Measurements from ENCODE around the gene POLH. TPM values are rescaled to one million over a fixed set of nuclear protein-coding genes. Genes with fewer than 3 reads are reported as not detected.
"Not testable (repeated sequence)": the region's sequence is repeated elsewhere in the genome, so short reads cannot be mapped to it uniquely, and the experiment has no call there.

The POLH gene
- total and polyA plus RNA-seq, 2 experiments from 2014 or later = 5.1 to 7.4 TPM

DNA sequence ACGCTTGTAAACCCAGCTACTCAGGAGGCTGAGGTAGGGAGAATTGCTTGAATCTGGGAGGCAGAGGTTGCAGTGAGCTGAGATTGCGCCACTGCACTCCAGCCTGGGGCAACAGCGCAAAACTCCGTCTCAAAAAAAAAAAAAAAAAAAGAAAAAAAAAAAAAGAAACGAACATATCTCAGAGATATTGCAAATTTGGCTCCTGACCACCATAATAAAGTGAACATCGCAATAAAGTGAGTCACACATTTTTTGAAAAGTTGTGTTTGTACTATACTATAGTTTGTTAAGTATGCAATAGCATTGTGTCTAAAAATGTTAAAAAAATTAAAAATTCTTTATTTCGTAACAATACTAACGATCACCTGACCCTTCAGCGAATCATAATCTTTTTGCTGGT is 82.2 kb downstream of the POLH start:
- DNase-seq (ENCODE audit: low spot score) = no peak
- no peak overlapping the region for H3K27ac ChIP-seq
- H3K9me2 ChIP-seq (replicated peaks; ENCODE audit: insufficient read depth) = no peaks in the 10 kb centered on the region
- H3K9me3 ChIP-seq (ENCODE audit: low read depth) = no peaks in the 10 kb centered on the region
- no peaks in the 10 kb centered on the region for H4K20me1 ChIP-seq (ENCODE audit: insufficient read depth, poor library complexity, severe bottlenecking)
- TF ChIP-seq EZH2phosphoT487 (IDR thresholded peaks at IDR 0.05; ENCODE audit: low read depth, severe bottlenecking, unreplicated experiment) = no peak
- no peak for TF ChIP-seq EZH2 (IDR thresholded peaks at IDR 0.05; ENCODE audit: borderline replicate concordance)
- TF ChIP-seq, protein P1, sequence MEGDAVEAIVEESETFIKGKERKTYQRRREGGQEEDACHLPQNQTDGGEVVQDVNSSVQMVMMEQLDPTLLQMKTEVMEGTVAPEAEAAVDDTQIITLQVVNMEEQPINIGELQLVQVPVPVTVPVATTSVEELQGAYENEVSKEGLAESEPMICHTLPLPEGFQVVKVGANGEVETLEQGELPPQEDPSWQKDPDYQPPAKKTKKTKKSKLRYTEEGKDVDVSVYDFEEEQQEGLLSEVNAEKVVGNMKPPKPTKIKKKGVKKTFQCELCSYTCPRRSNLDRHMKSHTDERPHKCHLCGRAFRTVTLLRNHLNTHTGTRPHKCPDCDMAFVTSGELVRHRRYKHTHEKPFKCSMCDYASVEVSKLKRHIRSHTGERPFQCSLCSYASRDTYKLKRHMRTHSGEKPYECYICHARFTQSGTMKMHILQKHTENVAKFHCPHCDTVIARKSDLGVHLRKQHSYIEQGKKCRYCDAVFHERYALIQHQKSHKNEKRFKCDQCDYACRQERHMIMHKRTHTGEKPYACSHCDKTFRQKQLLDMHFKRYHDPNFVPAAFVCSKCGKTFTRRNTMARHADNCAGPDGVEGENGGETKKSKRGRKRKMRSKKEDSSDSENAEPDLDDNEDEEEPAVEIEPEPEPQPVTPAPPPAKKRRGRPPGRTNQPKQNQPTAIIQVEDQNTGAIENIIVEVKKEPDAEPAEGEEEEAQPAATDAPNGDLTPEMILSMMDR (IDR thresholded peaks at IDR 0.05; ENCODE audit: poor library complexity) = no peak
- H2AFZ ChIP-seq = no peak overlapping the region
- H3K79me2 ChIP-seq = no peaks in the 10 kb centered on the region
- no peak overlapping the region for H3K4me2 ChIP-seq
- H3K4me3 ChIP-seq = no peak overlapping the region
- H3K27me3 ChIP-seq = no peaks in the 10 kb centered on the region
- 91% methylated on average over 6 of the region's 9 CpGs for WGBS (ENCODE audit: low lambda C conversion rate, missing lambda C conversion rate)
- no peaks in the 10 kb centered on the region for H3K36me3 ChIP-seq (replicated peaks; ENCODE audit: insufficient read depth, low read depth)
- H3K4me1 ChIP-seq (ENCODE audit: insufficient read depth) = no peaks in the 10 kb centered on the region

- not testable (repeated sequence) for H3K27me3 ChIP-seq; H3K27ac ChIP-seq; H3K9me3 ChIP-seq (ENCODE audit: low read depth); DNase-seq (ENCODE audit: low spot score); H3K4me3 ChIP-seq; H3K4me2 ChIP-seq; H2AFZ ChIP-seq; H3K9me2 ChIP-seq (replicated peaks; ENCODE audit: insufficient read depth); H3K4me1 ChIP-seq (ENCODE audit: insufficient read depth); H4K20me1 ChIP-seq (ENCODE audit: insufficient read depth, poor library complexity, severe bottlenecking); H3K79me2 ChIP-seq; H3K36me3 ChIP-seq (replicated peaks; ENCODE audit: insufficient read depth, low read depth)
- 88% methylated on average over 5 of the region's 5 CpGs for WGBS (ENCODE audit: low lambda C conversion rate, missing lambda C conversion rate)
Observed at GRCh38 chr6:43662948-43663347, 87.0 kb downstream of the POLH start.

Small RNA genes within 50 kb of the gene (small RNA-seq; reads per million reads assigned to genes)
- gene RF00426 = not detected

Other genes starting within 250 kb of the POLH start
- 13.4 and 14.4 TPM in 2 replicates for gene ZNF318, start 206.5 kb upstream of the POLH start, total RNA-seq
- gene ZNF318, start 206.5 kb upstream of the POLH start, polyA plus RNA-seq = 6.4 and 6.9 TPM in 2 replicates
- gene ABCC10, start 148.6 kb upstream of the POLH start, total RNA-seq = 16.7 and 17.6 TPM in 2 replicates
- gene ABCC10, start 148.6 kb upstream of the POLH start, polyA plus RNA-seq = 33.3 and 41.3 TPM in 2 replicates
- 0.33 and 0.60 TPM in 2 replicates for gene DLK2, start 120.6 kb upstream of the POLH start, total RNA-seq
- 1.8 and 2.1 TPM in 2 replicates for gene DLK2, start 120.6 kb upstream of the POLH start, polyA plus RNA-seq
- 14.6 and 16.4 TPM in 2 replicates for gene TJAP1, start 98.6 kb upstream of the POLH start, total RNA-seq
- 10.3 and 13.8 TPM in 2 replicates for gene TJAP1, start 98.6 kb upstream of the POLH start, polyA plus RNA-seq
- 0.28 TPM in 1 of 2 replicates, not detected in the other for gene LRRC73, start 65.8 kb upstream of the POLH start, total RNA-seq
- 0.07 and 0.22 TPM in 2 replicates for gene LRRC73, start 65.8 kb upstream of the POLH start, polyA plus RNA-seq
- gene YIPF3, start 59.3 kb upstream of the POLH start, total RNA-seq = 179 and 198 TPM in 2 replicates
- 163 and 166 TPM in 2 replicates for gene YIPF3, start 59.3 kb upstream of the POLH start, polyA plus RNA-seq
- 26.1 and 37.7 TPM in 2 replicates for gene POLR1C, start 59.1 kb upstream of the POLH start, total RNA-seq
- 33.7 and 36.2 TPM in 2 replicates for gene POLR1C, start 59.1 kb upstream of the POLH start, polyA plus RNA-seq
- gene XPO5, start 147 bp upstream of the POLH start, total RNA-seq = 21.4 and 23.4 TPM in 2 replicates
- gene XPO5, start 147 bp upstream of the POLH start, polyA plus RNA-seq = 12.0 and 16.2 TPM in 2 replicates
- gene GTPBP2, start 53.1 kb downstream of the POLH start, total RNA-seq = 42.9 and 59.5 TPM in 2 replicates
- gene GTPBP2, start 53.1 kb downstream of the POLH start, polyA plus RNA-seq = 21.9 and 28.7 TPM in 2 replicates
- 36.3 and 47.6 TPM in 2 replicates for gene MAD2L1BP, start 59.7 kb downstream of the POLH start, total RNA-seq
- gene MAD2L1BP, start 59.7 kb downstream of the POLH start, polyA plus RNA-seq = 32.1 and 43.8 TPM in 2 replicates
- 0.08 and 0.73 TPM in 2 replicates for gene RSPH9, start 68.9 kb downstream of the POLH start, total RNA-seq
- gene RSPH9, start 68.9 kb downstream of the POLH start, polyA plus RNA-seq = 1.8 and 2.8 TPM in 2 replicates
- 46.1 and 53.1 TPM in 2 replicates for gene MRPS18A, start 111.6 kb downstream of the POLH start, total RNA-seq
- gene MRPS18A, start 111.6 kb downstream of the POLH start, polyA plus RNA-seq = 68.8 and 71.1 TPM in 2 replicates
- 165 and 179 TPM in 2 replicates for gene VEGFA, start 194.0 kb downstream of the POLH start, total RNA-seq
- gene VEGFA, start 194.0 kb downstream of the POLH start, polyA plus RNA-seq = 129 and 148 TPM in 2 replicates

All from hepatocyte (in vitro differentiated cells).